ENCODE measurements around the gene ADCYAP1. TPM values are rescaled to one million over a fixed set of nuclear protein-coding genes. Genes with fewer than 3 reads are reported as not detected.

ADCYAP1 gene
- total RNA-seq, 1 experiment from 2014 or later, result not detected

DNA sequence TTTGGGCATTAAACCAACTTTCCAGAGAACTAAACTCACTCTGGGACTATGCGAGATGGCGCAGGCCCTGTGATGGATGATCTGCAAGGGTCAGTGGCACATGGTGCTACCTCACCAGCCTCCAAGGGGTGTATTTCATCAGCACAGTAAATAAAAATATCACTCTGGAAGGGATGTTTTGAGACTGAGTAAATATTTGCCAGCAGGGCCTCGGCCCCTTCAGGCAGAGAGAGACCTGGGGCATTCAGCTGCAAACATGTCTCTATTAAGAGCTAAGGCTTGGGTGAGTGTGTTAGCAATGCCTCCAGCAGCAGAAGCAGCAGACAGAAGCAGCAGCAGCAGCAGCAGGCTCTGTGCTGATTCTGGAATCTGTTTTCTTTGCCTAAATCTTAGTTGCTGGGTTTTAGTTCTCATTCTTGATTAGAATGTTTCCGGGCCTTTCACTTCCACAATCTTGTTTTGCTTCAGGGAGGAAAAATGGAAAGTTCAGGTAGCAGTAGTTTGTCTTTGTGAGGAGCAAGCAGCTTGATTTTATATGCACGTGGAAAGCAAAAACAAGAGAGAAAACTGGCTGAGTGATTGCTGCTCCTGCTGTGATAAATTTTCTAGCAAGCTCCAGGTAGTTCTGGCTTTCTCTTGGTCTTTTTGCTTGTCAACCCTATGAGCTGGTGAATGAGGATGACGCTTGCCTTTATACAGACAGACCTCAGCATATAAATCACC is 18.6 kb downstream of the ADCYAP1 start:
- Histone ChIP-seq H3K4me1 (no peaks in the 10 kb centered on the region), H3K36me3 (ENCODE audit: control insufficient read depth, insufficient read depth, low read length) (no peaks in the 10 kb centered on the region), H3K27me3 (replicated peaks; ENCODE audit: control insufficient read depth, insufficient read depth, low read length) (no peaks in the 10 kb centered on the region), H3K4me3 (ENCODE audit: low read depth, low read length) (no peak overlapping the region), H3K9me3 (no peaks in the 10 kb centered on the region)
- DNase-seq, result peak in 1 of 2 experiments; percentile 11
- BruUV-seq (replicated peaks), result no TSS peak
- Mint-ChIP-seq H3K4me3 (ENCODE audit: unreplicated experiment) (no peak overlapping the region), H3K36me3 (ENCODE audit: insufficient read depth, unreplicated experiment) (no peaks in the 10 kb centered on the region), H3K9me3 (ENCODE audit: unreplicated experiment) (no peaks in the 10 kb centered on the region), H3K27me3 (ENCODE audit: insufficient read depth, unreplicated experiment) (peaks cover 5% of the 10 kb centered on the region), H3K4me1 (ENCODE audit: low read depth, unreplicated experiment) (no peaks in the 10 kb centered on the region), H3K27ac (ENCODE audit: unreplicated experiment) (no peak overlapping the region)
- CTCF ChIA-PET, result no interaction called here
- intact Hi-C loops (cut with micrococcal nuclease; ENCODE audit: unreplicated experiment), result no loop called here
- POLR2A ChIA-PET, result no interaction called here
- TF ChIP-seq, protein P1, sequence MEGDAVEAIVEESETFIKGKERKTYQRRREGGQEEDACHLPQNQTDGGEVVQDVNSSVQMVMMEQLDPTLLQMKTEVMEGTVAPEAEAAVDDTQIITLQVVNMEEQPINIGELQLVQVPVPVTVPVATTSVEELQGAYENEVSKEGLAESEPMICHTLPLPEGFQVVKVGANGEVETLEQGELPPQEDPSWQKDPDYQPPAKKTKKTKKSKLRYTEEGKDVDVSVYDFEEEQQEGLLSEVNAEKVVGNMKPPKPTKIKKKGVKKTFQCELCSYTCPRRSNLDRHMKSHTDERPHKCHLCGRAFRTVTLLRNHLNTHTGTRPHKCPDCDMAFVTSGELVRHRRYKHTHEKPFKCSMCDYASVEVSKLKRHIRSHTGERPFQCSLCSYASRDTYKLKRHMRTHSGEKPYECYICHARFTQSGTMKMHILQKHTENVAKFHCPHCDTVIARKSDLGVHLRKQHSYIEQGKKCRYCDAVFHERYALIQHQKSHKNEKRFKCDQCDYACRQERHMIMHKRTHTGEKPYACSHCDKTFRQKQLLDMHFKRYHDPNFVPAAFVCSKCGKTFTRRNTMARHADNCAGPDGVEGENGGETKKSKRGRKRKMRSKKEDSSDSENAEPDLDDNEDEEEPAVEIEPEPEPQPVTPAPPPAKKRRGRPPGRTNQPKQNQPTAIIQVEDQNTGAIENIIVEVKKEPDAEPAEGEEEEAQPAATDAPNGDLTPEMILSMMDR (IDR thresholded peaks at IDR 0.05; ENCODE audit: insufficient read depth in 1 of 2, low read depth in 1 of 2, low read length in 1 of 2, severe bottlenecking in 1 of 2, unreplicated experiment in 1 of 2), result no peak

DNA sequence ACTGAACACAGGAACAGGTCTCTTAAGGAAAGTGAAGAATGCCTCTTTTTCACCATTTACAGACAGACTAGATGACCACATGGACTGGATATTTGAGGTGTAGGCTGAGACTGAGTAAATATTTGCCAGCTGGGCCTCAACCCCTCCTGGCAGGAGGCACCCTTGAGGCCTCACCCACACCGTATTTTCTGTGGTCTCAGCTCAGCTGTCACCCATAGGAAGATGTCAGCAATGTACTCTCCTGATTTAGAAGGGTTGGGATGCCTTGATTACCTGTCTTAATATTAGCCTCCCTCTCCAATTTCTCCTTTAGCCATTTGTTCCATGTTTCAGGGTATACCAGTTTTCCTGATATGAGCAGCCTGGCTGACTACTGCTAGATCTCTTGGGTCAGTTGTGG is 20.3 kb downstream of the ADCYAP1 start:
- no peaks in the 10 kb centered on the region for H3K9me3 ChIP-seq
- H3K36me3 Mint-ChIP-seq (ENCODE audit: insufficient read depth, unreplicated experiment), result no peaks in the 10 kb centered on the region
- no peak overlapping the region for H3K4me3 ChIP-seq (ENCODE audit: low read depth, low read length)
- BruUV-seq (replicated peaks), result no TSS peak
- DNase-seq, result no peak
- no peaks in the 10 kb centered on the region for H3K4me1 Mint-ChIP-seq (ENCODE audit: low read depth, unreplicated experiment)
- no peak overlapping the region for H3K4me3 Mint-ChIP-seq (ENCODE audit: unreplicated experiment)
- intact Hi-C loops (cut with micrococcal nuclease; ENCODE audit: unreplicated experiment), result no loop called here
- no peaks in the 10 kb centered on the region for H3K36me3 ChIP-seq (ENCODE audit: control insufficient read depth, insufficient read depth, low read length)
- no peaks in the 10 kb centered on the region for H3K4me1 ChIP-seq
- H3K27ac Mint-ChIP-seq (ENCODE audit: unreplicated experiment), result no peak overlapping the region
- H3K27me3 Mint-ChIP-seq (ENCODE audit: insufficient read depth, unreplicated experiment), result no peaks in the 10 kb centered on the region
- ChIA-PET POLR2A (no interaction called here), CTCF (no interaction called here)
- H3K9me3 Mint-ChIP-seq (ENCODE audit: unreplicated experiment), result no peaks in the 10 kb centered on the region
- H3K27me3 ChIP-seq (replicated peaks; ENCODE audit: control insufficient read depth, insufficient read depth, low read length), result no peaks in the 10 kb centered on the region
- TF ChIP-seq, protein P1 (IDR thresholded peaks at IDR 0.05; ENCODE audit: insufficient read depth in 1 of 2, low read depth in 1 of 2, low read length in 1 of 2, severe bottlenecking in 1 of 2, unreplicated experiment in 1 of 2), result no peak

DNA sequence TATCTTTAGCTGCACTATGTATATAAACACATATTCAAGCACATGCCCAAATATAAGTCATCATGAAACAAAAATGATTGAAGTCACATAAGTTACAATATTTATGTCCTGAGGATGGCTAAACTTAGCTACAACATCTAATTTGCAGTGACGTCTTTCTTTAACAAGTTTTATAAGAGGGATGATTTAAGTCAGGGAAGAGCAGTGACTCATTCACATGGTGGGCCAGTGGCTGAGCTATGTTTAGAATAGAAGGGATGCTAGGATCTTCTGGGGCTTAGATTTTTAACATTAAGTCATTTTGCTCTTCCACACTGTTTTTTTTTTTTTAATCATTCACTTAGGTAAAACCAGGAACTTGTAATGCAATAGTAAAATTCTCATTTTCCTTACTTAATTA is 22.3 kb downstream of the ADCYAP1 start:
- H3K27me3 Mint-ChIP-seq (ENCODE audit: insufficient read depth, unreplicated experiment), result no peaks in the 10 kb centered on the region
- no peak overlapping the region for H3K27ac Mint-ChIP-seq (ENCODE audit: unreplicated experiment)
- no TSS peak for BruUV-seq (replicated peaks)
- H3K4me3 Mint-ChIP-seq (ENCODE audit: unreplicated experiment), result no peak overlapping the region
- intact Hi-C loops (cut with micrococcal nuclease; ENCODE audit: unreplicated experiment), result no loop called here
- no peaks in the 10 kb centered on the region for H3K36me3 Mint-ChIP-seq (ENCODE audit: insufficient read depth, unreplicated experiment)
- Histone ChIP-seq H3K27me3 (replicated peaks; ENCODE audit: control insufficient read depth, insufficient read depth, low read length) (no peaks in the 10 kb centered on the region), H3K4me1 (no peaks in the 10 kb centered on the region), H3K36me3 (ENCODE audit: control insufficient read depth, insufficient read depth, low read length) (no peaks in the 10 kb centered on the region), H3K9me3 (no peaks in the 10 kb centered on the region), H3K4me3 (ENCODE audit: low read depth, low read length) (no peak overlapping the region)
- TF ChIP-seq, protein P1 (IDR thresholded peaks at IDR 0.05; ENCODE audit: insufficient read depth in 1 of 2, low read depth in 1 of 2, low read length in 1 of 2, severe bottlenecking in 1 of 2, unreplicated experiment in 1 of 2), result no peak
- no peak for DNase-seq
- H3K4me1 Mint-ChIP-seq (ENCODE audit: low read depth, unreplicated experiment), result no peaks in the 10 kb centered on the region
- ChIA-PET CTCF (interaction anchor here (0.7 kb wide), 1 partner anchor 656 kb away, joined by 3 read pairs; no protein-coding TSS in a partner anchor), POLR2A (no interaction called here)
- H3K9me3 Mint-ChIP-seq (ENCODE audit: unreplicated experiment), result no peaks in the 10 kb centered on the region

All from Caco-2 (cell line).